Fibroblast of lung (primary cell): Measurements from ENCODE around the gene LAP3. TPM values are rescaled to one million over a fixed set of nuclear protein-coding genes. Genes with fewer than 3 reads are reported as not detected.

Experiments used
- DNase-seq, 2 donors: peaks; one replicate each; pipeline versions ENCODE4 v3.0.0 to v3.0.0-alpha.2; 2010; ENCODE audit warnings: low read depth in 2 of 2
- H2AFZ ChIP-seq: 2 replicates; pipeline ENCODE4 v1.5.1; 2012; ENCODE audit warnings: low read length, control low read depth, inconsistent platforms
- H3K27ac ChIP-seq: 2 replicates; pipeline ENCODE4 v1.5.1; 2011; ENCODE audit warnings: low read length, control low read depth; ENCODE audit not compliant: insufficient read depth
- H3K27me3 ChIP-seq: 2 replicates; pipeline ENCODE4 v1.5.1; 2011; ENCODE audit warnings: mild to moderate bottlenecking, low read length; ENCODE audit not compliant: control insufficient read depth, insufficient read depth
- H3K36me3 ChIP-seq: 2 replicates; pipeline ENCODE4 v1.5.1; 2011; ENCODE audit warnings: low read length; ENCODE audit not compliant: control insufficient read depth, insufficient read depth
- H3K4me1 ChIP-seq: 2 replicates; pipeline ENCODE4 v1.5.1; 2011; ENCODE audit warnings: low read length; ENCODE audit not compliant: control insufficient read depth, insufficient read depth; ENCODE audit errors: extremely low read depth
- H3K4me2 ChIP-seq: 2 replicates; pipeline ENCODE4 v1.5.1; 2011; ENCODE audit warnings: low read length, control low read depth; ENCODE audit not compliant: insufficient read depth; ENCODE audit errors: extremely low read depth
- H3K4me3 ChIP-seq, 4 experiments: fragments of 200-600 bp in 1 of 4; sonication (generic) in 1 of 4; replicated peaks in 1 of 4; 2 replicates each; pipeline ENCODE4 v1.5.1; 2011 to 2016; ENCODE audit warnings: low read length in 4 of 4, low read depth in 3 of 4, mild to moderate bottlenecking in 3 of 4, control low read depth in 2 of 4, inconsistent platforms in 1 of 4, mixed read lengths in 1 of 4; ENCODE audit not compliant: insufficient read depth in 1 of 4; ENCODE audit errors: control extremely low read depth in 1 of 4
- H3K79me2 ChIP-seq: 2 replicates; pipeline ENCODE4 v1.5.1; 2012; ENCODE audit warnings: mild to moderate bottlenecking, low read length, inconsistent platforms; ENCODE audit not compliant: control insufficient read depth, insufficient read depth
- H3K9ac ChIP-seq: 2 replicates; pipeline ENCODE4 v1.5.1; 2011; ENCODE audit warnings: mild to moderate bottlenecking, low read length, control low read depth; ENCODE audit not compliant: insufficient read depth
- H3K9me3 ChIP-seq: 2 replicates; pipeline ENCODE4 v1.5.1; 2012; ENCODE audit warnings: low read depth, low read length; ENCODE audit not compliant: control insufficient read depth, insufficient read depth
- H4K20me1 ChIP-seq: 2 replicates; pipeline ENCODE4 v1.5.1; 2011; ENCODE audit warnings: low read length; ENCODE audit not compliant: control insufficient read depth, insufficient read depth; ENCODE audit errors: extremely low read depth
- EZH2 ChIP-seq: IDR thresholded peaks from 2 replicates; pipeline ENCODE4 v1.5.1; 2012; ENCODE audit warnings: low read length, control low read depth, mild to moderate bottlenecking; ENCODE audit errors: missing control alignments
- polyA plus RNA-seq, 2 donors: library from polyadenylated mRNA; depleted of rRNA in 1 of 2; stranded (reverse) in 1 of 2; unstranded in 1 of 2; fragments of >200 nt; gene quantifications; 2 replicates each; pipeline ENCODE4 v1.2.1, GENCODE V29; 2011 to 2012; ENCODE audit warnings: missing spikeins in 1 of 2
- total RNA-seq: library from RNA; depleted of rRNA; stranded (reverse); fragments of >200 nt; gene quantifications from 2 replicates; pipeline ENCODE4 v1.2.1, GENCODE V29; 2014
- TF ChIP-seq, protein P1 (sequence below), 2 donors: IDR thresholded peaks in 1 of 2; conservative IDR thresholded peaks in 1 of 2; 1 replicate in 1 of 2; 2 replicates in 1 of 2; pipeline ENCODE4 v1.5.1; 2011 to 2012; ENCODE audit warnings: low read length in 2 of 2, control low read depth in 1 of 2, inconsistent platforms in 1 of 2, low read depth in 1 of 2, mild to moderate bottlenecking in 1 of 2

Gene LAP3
- total and polyA plus RNA-seq, 2 donors (not counting 1 experiment from before 2014, with no cell fraction given) = 80.8 to 116 TPM

DNA sequence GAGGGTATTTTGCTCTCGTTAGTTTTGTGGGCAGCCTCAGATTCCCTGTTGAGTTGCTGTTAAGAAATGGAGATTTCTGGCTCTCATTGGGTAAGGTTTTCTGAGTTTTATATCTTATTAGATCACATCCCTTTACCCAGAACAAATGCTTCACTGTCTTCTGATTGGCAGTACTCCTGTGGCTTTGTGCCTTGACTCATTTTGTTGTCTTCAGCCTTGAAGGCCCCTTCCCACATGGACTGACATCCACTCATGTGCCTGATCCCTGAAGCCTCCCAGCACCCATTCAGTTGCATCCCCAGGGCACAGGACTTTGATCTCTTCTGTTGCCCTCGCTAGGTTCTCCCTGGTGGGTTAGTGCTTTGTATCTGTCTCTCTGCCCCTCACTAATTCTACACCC, 47.8 kb downstream of the LAP3 start:
- Histone ChIP-seq H2AFZ (no peak overlapping the region), H3K9me3 (no peaks in the 10 kb centered on the region), H3K79me2 (peaks cover 25% of the 10 kb centered on the region), H3K36me3 (peaks cover 26% of the 10 kb centered on the region), H3K4me3 (no peak overlapping the region), H3K27ac (no peak overlapping the region), H3K4me2 (no peak overlapping the region), H4K20me1 (no peaks in the 10 kb centered on the region), H3K27me3 (no peaks in the 10 kb centered on the region), H3K4me1 (no peaks in the 10 kb centered on the region), H3K9ac (no peak overlapping the region)
- no peak for DNase-seq
- TF ChIP-seq EZH2 = no peak
- TF ChIP-seq, protein P1, sequence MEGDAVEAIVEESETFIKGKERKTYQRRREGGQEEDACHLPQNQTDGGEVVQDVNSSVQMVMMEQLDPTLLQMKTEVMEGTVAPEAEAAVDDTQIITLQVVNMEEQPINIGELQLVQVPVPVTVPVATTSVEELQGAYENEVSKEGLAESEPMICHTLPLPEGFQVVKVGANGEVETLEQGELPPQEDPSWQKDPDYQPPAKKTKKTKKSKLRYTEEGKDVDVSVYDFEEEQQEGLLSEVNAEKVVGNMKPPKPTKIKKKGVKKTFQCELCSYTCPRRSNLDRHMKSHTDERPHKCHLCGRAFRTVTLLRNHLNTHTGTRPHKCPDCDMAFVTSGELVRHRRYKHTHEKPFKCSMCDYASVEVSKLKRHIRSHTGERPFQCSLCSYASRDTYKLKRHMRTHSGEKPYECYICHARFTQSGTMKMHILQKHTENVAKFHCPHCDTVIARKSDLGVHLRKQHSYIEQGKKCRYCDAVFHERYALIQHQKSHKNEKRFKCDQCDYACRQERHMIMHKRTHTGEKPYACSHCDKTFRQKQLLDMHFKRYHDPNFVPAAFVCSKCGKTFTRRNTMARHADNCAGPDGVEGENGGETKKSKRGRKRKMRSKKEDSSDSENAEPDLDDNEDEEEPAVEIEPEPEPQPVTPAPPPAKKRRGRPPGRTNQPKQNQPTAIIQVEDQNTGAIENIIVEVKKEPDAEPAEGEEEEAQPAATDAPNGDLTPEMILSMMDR (conservative IDR thresholded peaks at IDR 0.05 in 1 of 2, IDR thresholded peaks at IDR 0.05 in 1 of 2; ENCODE audit: low read depth in 1 of 2, low read length in 2 of 2) = no peak

DNA sequence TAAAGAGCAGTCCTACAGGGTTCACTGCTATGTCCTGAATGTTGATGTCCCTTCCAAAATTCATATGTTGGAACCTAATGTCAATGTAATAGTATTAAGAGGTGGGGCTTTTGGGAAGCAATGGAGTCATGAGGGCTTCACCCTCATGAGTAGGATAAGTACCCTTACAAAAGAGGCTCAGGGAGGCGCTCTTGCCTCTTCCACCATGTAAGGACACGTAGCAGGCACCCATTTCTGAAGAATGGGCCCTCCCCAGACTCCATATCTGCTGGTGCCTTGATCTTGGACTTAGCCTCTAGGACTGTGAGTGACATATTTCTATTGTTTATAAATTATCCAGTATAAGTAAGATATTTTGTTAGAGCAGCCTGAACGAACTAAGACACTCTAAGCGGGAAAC, 53.2 kb downstream of the LAP3 start:
- no peaks in the 10 kb centered on the region for H4K20me1 ChIP-seq
- no peaks in the 10 kb centered on the region for H3K27me3 ChIP-seq
- TF ChIP-seq EZH2 = no peak
- TF ChIP-seq, protein P1 (conservative IDR thresholded peaks at IDR 0.05 in 1 of 2, IDR thresholded peaks at IDR 0.05 in 1 of 2; ENCODE audit: low read depth in 1 of 2, low read length in 2 of 2) = no peak
- no peak overlapping the region for H3K4me3 ChIP-seq
- no peak overlapping the region for H3K4me2 ChIP-seq
- no peaks in the 10 kb centered on the region for H3K4me1 ChIP-seq
- H3K79me2 ChIP-seq = peaks cover 3% of the 10 kb centered on the region
- H3K9me3 ChIP-seq = no peaks in the 10 kb centered on the region
- H3K36me3 ChIP-seq = peaks cover 20% of the 10 kb centered on the region
- H3K9ac ChIP-seq = no peak overlapping the region
- no peak for DNase-seq
- H2AFZ ChIP-seq = no peak overlapping the region
- H3K27ac ChIP-seq = no peak overlapping the region

DNA sequence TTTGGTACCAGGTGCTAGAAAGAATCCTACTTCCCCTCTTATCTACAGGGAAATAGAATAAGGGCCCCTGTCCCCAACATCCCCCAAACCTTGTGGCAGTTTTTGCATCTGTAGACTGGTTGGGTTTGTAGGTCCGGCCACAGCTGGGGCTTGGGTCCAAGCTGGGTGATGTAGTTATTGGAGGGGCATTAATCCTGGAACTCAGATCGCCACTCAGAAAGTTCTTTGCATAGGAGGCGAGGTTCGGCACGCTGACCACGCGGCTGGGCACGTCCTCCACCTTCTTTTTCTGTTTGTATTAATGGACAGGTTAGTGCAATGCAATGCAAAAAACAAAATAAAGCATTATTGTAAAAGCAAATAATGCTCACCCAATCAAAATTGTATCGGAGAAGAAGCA, 56.6 kb downstream of the LAP3 start:
- Histone ChIP-seq H3K79me2 (no peaks in the 10 kb centered on the region), H3K27me3 (no peaks in the 10 kb centered on the region), H3K4me3 (no peak overlapping the region), H4K20me1 (no peaks in the 10 kb centered on the region), H3K4me1 (no peaks in the 10 kb centered on the region), H3K9ac (no peak overlapping the region), H3K36me3 (peaks cover 14% of the 10 kb centered on the region), H3K9me3 (no peaks in the 10 kb centered on the region), H3K27ac (no peak overlapping the region), H3K4me2 (no peak overlapping the region), H2AFZ (no peak overlapping the region)
- TF ChIP-seq, protein P1 (conservative IDR thresholded peaks at IDR 0.05 in 1 of 2, IDR thresholded peaks at IDR 0.05 in 1 of 2; ENCODE audit: low read depth in 1 of 2, low read length in 2 of 2) = no peak
- no peak for TF ChIP-seq EZH2
- DNase-seq = no peak
